ENCODE measurements around the gene DYNC1I1.

- TF ChIP-seq POLR2A (IDR thresholded peaks at IDR 0.05) (no peak), CTCF (IDR thresholded peaks at IDR 0.05) (no peak)
These were observed 316.2 kb downstream of the DYNC1I1 start for GRCh38 chr7:96088579-96088978.

All from suprapubic skin (tissue), 3 donors.